SK-N-SH (cell line): ENCODE measurements around the gene TMPRSS12. TPM values are rescaled to one million over a fixed set of nuclear protein-coding genes. Genes with fewer than 3 reads are reported as not detected.
"Not testable (repeated sequence)": the region's sequence is repeated elsewhere in the genome, so short reads cannot be mapped to it uniquely, and the experiment has no call there.

Experiments used
- CTCF ChIA-PET: fragments of 300-600, 350-600 bp; formaldehyde crosslinking; extraction: SDS; loops from one replicate; lab custom pipeline; 2021; lab: Yijun Ruan, JAX
- POLR2A ChIA-PET: fragments of 350-600 bp; sonication (Branson Sonifier 250); formaldehyde crosslinking; extraction: SDS; loops from one replicate; lab custom pipeline; 2020; ENCODE audit warnings: antibody characterized with exemption, inconsistent platforms; lab: Yijun Ruan, JAX
- DNase-seq: peaks from one replicate; pipeline ENCODE4 v3.0.0; 2012
- H2AFZ ChIP-seq: fragments of 200-600 bp; sonication (generic); 2 replicates; pipeline ENCODE4 v1.8.1; 2016; ENCODE audit warnings: antibody characterized with exemption, mild to moderate bottlenecking, low read depth
- H3F3A ChIP-seq: fragments of 200-600 bp; sonication (generic); replicated peaks from 2 replicates; pipeline ENCODE3; 2016; ENCODE audit warnings: antibody characterized with exemption, mild to moderate bottlenecking; ENCODE audit not compliant: insufficient read depth
- H3K27ac ChIP-seq, 2 experiments: fragments of 200-500 bp in 1 of 2; fragments of 200-600 bp in 1 of 2; sonication (Bioruptor generic) in 1 of 2; sonication (generic), shearing (Covaris generic) in 1 of 2; 2 replicates each; pipeline versions ENCODE4 v1.5.1 to v1.6.1; 2014 to 2016; ENCODE audit warnings: low read depth in 2 of 2, inconsistent platforms in 1 of 2, low read length in 1 of 2, mild to moderate bottlenecking in 1 of 2, mixed read lengths in 1 of 2
- H3K27me3 ChIP-seq: fragments of 200-600 bp; sonication (generic), shearing (Covaris generic); 2 replicates; pipeline ENCODE4 v1.6.1; 2016; ENCODE audit warnings: mixed run types; ENCODE audit not compliant: insufficient read depth
- H3K36me3 ChIP-seq, 2 experiments: fragments of 200-500 bp in 1 of 2; fragments of 200-600 bp in 1 of 2; sonication (Bioruptor generic) in 1 of 2; sonication (generic) in 1 of 2; replicated peaks in 1 of 2; 2 replicates each; pipeline versions ENCODE3 to v1.5.1; 2014 to 2016; ENCODE audit warnings: low read length in 1 of 2, mild to moderate bottlenecking in 1 of 2; ENCODE audit not compliant: insufficient read depth in 2 of 2, control insufficient read depth in 1 of 2
- H3K4me1 ChIP-seq, 2 experiments: fragments of 200-500 bp in 1 of 2; fragments of 200-600 bp in 1 of 2; sonication (Bioruptor generic) in 1 of 2; sonication (generic), shearing (Covaris generic) in 1 of 2; 2 replicates each; pipeline versions ENCODE4 v1.5.1 to v1.6.1; 2014 to 2016; ENCODE audit warnings: low read depth in 1 of 2, low read length in 1 of 2, mixed run types in 1 of 2; ENCODE audit not compliant: insufficient read depth in 2 of 2, control insufficient read depth in 1 of 2
- H3K4me2 ChIP-seq: fragments of 200-600 bp; sonication (generic), shearing (Covaris generic); 2 replicates; pipeline ENCODE4 v1.6.1; 2017; ENCODE audit warnings: mixed run types
- H3K4me3 ChIP-seq, 2 experiments: fragments of 200-500 bp in 1 of 2; fragments of 200-600 bp in 1 of 2; sonication (Bioruptor generic) in 1 of 2; sonication (generic), shearing (Covaris generic) in 1 of 2; 2 replicates each; pipeline versions ENCODE4 v1.5.1 to v1.8.1; 2014 to 2016; ENCODE audit warnings: low read depth in 2 of 2, inconsistent platforms in 1 of 2, low read length in 1 of 2, mild to moderate bottlenecking in 1 of 2, mixed read lengths in 1 of 2, moderate library complexity in 1 of 2
- H3K79me2 ChIP-seq: fragments of 200-600 bp; sonication (generic); 2 replicates; pipeline ENCODE4 v1.8.1; 2017; ENCODE audit warnings: mild to moderate bottlenecking; ENCODE audit not compliant: insufficient read depth
- H3K9ac ChIP-seq: fragments of 200-600 bp; sonication (generic); 2 replicates; pipeline ENCODE4 v1.6.1; 2017; ENCODE audit warnings: mixed run types
- H3K9me2 ChIP-seq: fragments of 200-600 bp; sonication (generic); 2 replicates; pipeline ENCODE4 v1.6.1; 2017; ENCODE audit warnings: mixed run types
- H3K9me3 ChIP-seq: fragments of 200-600 bp; sonication (generic); 2 replicates; pipeline ENCODE4 v1.6.1; 2017; ENCODE audit warnings: mixed run types, mild to moderate bottlenecking, moderate library complexity
- H4K20me1 ChIP-seq: fragments of 200-600 bp; sonication (generic); 2 replicates; pipeline ENCODE4 v1.6.1; 2017; ENCODE audit warnings: mild to moderate bottlenecking, mixed run types; ENCODE audit not compliant: insufficient read depth
- ELF1 ChIP-seq: IDR thresholded peaks from 2 replicates; pipeline ENCODE4 v1.4.0; 2012
- FOSL2 ChIP-seq: IDR thresholded peaks from 2 replicates; pipeline ENCODE4 v1.4.0; 2012; ENCODE audit warnings: low read depth, mild to moderate bottlenecking, moderate library complexity, borderline replicate concordance
- JUND ChIP-seq: IDR thresholded peaks from 2 replicates; pipeline ENCODE4 v1.4.0; 2012
- MEF2A ChIP-seq: IDR thresholded peaks from 2 replicates; pipeline ENCODE4 v1.4.0; 2012; ENCODE audit warnings: low read depth, borderline replicate concordance
- NFIC ChIP-seq: IDR thresholded peaks from 2 replicates; pipeline ENCODE4 v1.4.0; 2012; ENCODE audit warnings: borderline replicate concordance
- RAD21 ChIP-seq: IDR thresholded peaks from 2 replicates; pipeline ENCODE4 v1.6.1; 2012; ENCODE audit warnings: mild to moderate bottlenecking, low read length
- REST ChIP-seq: IDR thresholded peaks from 2 replicates; pipeline ENCODE4 v1.6.1; 2012; ENCODE audit warnings: mild to moderate bottlenecking, low read depth, low read length, moderate library complexity
- RFX5 ChIP-seq: IDR thresholded peaks from 2 replicates; pipeline ENCODE4 v1.6.1; 2012; ENCODE audit warnings: mild to moderate bottlenecking, improper control_type of control experiment, low read length
- TAF1 ChIP-seq: IDR thresholded peaks from 2 replicates; pipeline ENCODE4 v1.6.1; 2012; ENCODE audit warnings: low read depth, mild to moderate bottlenecking, low read length, moderate library complexity, borderline replicate concordance
- TCF12 ChIP-seq: IDR thresholded peaks from 2 replicates; pipeline ENCODE4 v1.4.0; 2012
- whole genome bisulfite sequencing: methylation state at CpG from one replicate; pipeline ENCODE4 v1.1.6; 2017; ENCODE audit warnings: low lambda C conversion rate; 5-methylcytosine and 5-hydroxymethylcytosine counted together
- polyA plus RNA-seq, 3 experiments: library from polyadenylated mRNA; depleted of rRNA; stranded (reverse); fragments of >200 nt; gene quantifications; 2 replicates each; pipeline ENCODE4 v1.2.3, GENCODE V29; 2012
- TF ChIP-seq, protein P1 (sequence below): IDR thresholded peaks from 2 replicates; pipeline ENCODE4; 2012

Gene TMPRSS12
- polyA plus RNA-seq, 1 of the 3 experiments (the other 2 are of a cell fraction) = not detected

GRCh38 chr12:50862316-50862715 lies 19.6 kb downstream of the TMPRSS12 start:
- 76% methylated on average over 6 of the region's 6 CpGs for WGBS

DNA sequence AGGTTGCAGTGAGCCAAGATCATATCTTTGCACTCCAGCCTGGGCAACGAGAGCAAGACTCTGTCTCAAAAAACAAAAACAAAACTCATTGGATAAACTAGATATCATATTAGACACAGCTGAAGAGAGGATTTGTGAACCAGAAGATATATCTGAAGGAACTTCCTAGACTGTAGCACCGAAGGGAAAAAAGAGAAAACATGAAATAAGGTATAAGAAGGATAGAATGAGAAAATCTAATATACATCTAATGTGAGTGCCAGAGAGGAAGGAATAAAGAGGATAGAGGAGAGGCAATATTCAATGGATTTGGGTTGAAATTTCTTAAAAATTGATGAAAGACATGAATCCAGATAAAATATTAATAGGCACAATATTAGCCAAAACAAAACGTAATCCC lies 22.5 kb downstream of the TMPRSS12 start:
- TF ChIP-seq RAD21 (no peak), TAF1 (no peak), TCF12 (no peak), REST (no peak), MEF2A (no peak), RFX5 (no peak), ELF1 (no peak)
- TF ChIP-seq, protein P1, sequence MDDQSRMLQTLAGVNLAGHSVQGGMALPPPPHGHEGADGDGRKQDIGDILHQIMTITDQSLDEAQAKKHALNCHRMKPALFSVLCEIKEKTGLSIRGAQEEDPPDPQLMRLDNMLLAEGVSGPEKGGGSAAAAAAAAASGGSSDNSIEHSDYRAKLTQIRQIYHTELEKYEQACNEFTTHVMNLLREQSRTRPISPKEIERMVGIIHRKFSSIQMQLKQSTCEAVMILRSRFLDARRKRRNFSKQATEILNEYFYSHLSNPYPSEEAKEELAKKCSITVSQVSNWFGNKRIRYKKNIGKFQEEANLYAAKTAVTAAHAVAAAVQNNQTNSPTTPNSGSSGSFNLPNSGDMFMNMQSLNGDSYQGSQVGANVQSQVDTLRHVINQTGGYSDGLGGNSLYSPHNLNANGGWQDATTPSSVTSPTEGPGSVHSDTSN = no peak
- ChIA-PET CTCF (no interaction called here), POLR2A (no interaction called here)
- no peaks in the 10 kb centered on the region for H3K9me2 ChIP-seq
- no peaks in the 10 kb centered on the region for H4K20me1 ChIP-seq
- H3K9me3 ChIP-seq = no peaks in the 10 kb centered on the region
- H3F3A ChIP-seq = no peaks in the 10 kb centered on the region
- H3K36me3 ChIP-seq = no peaks in the 10 kb centered on the region
- H3K4me2 ChIP-seq = no peak overlapping the region
- H2AFZ ChIP-seq = no peak overlapping the region
- H3K79me2 ChIP-seq = no peaks in the 10 kb centered on the region
- no peak overlapping the region for H3K9ac ChIP-seq
- H3K27me3 ChIP-seq = no peaks in the 10 kb centered on the region
- DNase-seq = no peak
- H3K27ac ChIP-seq = no peak overlapping the region
- H3K4me1 ChIP-seq = no peaks in the 10 kb centered on the region
- WGBS = 35% methylated on average over 3 of the region's 3 CpGs
- no peak overlapping the region for H3K4me3 ChIP-seq

More at GRCh38 chr12:50862316-50862715, 19.6 kb downstream of the TMPRSS12 start:
- CTCF ChIA-PET = interaction anchor here (0.6 kb wide), 1 partner anchor 49 kb away, joined by 3 read pairs; no protein-coding TSS in a partner anchor
- Histone ChIP-seq H3K9me2 (no peaks in the 10 kb centered on the region), H3K4me2 (no peak overlapping the region), H3K9ac (no peak overlapping the region), H3K27me3 (no peaks in the 10 kb centered on the region), H3F3A (no peaks in the 10 kb centered on the region), H3K79me2 (no peaks in the 10 kb centered on the region), H3K27ac (no peak overlapping the region), H3K4me3 (no peak overlapping the region), H3K4me1 (no peaks in the 10 kb centered on the region), H3K36me3 (no peaks in the 10 kb centered on the region), H3K9me3 (no peaks in the 10 kb centered on the region), H2AFZ (0 out of 2 replicates have a peak overlapping the region, but pooled peaks have one; percentile 21), H4K20me1 (no peaks in the 10 kb centered on the region)
- DNase-seq = no peak
- POLR2A ChIA-PET = no interaction called here
- TF ChIP-seq FOSL2 = peak; percentile 47
- peak; percentile 44 for TF ChIP-seq JUND
- TF ChIP-seq NFIC = no peak
- no peak for TF ChIP-seq TCF12

DNA sequence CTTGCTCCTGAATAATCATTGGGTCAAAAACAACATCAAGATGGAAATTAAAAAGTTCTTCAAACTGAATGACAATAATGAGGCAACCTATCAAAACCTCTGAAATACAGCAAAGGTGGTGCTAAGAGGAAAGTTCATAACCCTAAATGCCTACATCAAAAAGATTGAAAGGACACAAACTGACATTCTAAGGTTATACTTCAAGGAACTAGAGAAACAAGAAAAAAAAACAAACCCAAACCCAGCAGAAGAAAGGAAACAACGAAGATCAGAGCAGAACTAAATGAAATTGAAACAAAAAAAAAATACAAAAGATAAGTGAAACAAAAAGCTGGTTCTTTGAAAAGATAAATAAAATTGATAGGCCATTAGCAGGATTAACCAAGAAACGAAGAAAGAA lies 26.2 kb downstream of the TMPRSS12 start:
- H3K4me3 ChIP-seq, H3F3A ChIP-seq, H3K27ac ChIP-seq, H3K4me1 ChIP-seq, H3K36me3 ChIP-seq, H3K9me3 ChIP-seq, POLR2A ChIA-PET, H3K9me2 ChIP-seq, H3K9ac ChIP-seq, H3K4me2 ChIP-seq, H4K20me1 ChIP-seq, H2AFZ ChIP-seq, H3K79me2 ChIP-seq, DNase-seq, H3K27me3 ChIP-seq, CTCF ChIA-PET: not testable (repeated sequence)
- WGBS = 0% methylated on average over 2 of the region's 2 CpGs
